IMR-90 (cell line): ENCODE results near the gene MRPS22. TPM values are rescaled to one million over a fixed set of nuclear protein-coding genes. Genes with fewer than 3 reads are reported as not detected.
A peak's percentile ranks its signal among the peaks of the same experiment; 100 is the strongest.

Experiments used
- ATAC-seq: fragments of 200-7000 bp; cut with Tn5 transposase; 2 replicates; pipeline ENCODE4 v1.9.1; 2020; ENCODE audit warnings: low read depth, mild to moderate bottlenecking, moderate library complexity
- BruUV-seq: library from RNA; stranded (reverse); fragments of 400-500 nt; replicated peaks from 2 replicates; lab custom pipeline; 2021; lab: Mats Ljungman, UMichigan
- CTCF ChIA-PET: fragments of 300-600 bp; formaldehyde crosslinking; extraction: SDS; loops from one replicate; lab custom pipeline; 2021; ENCODE audit warnings: antibody characterized with exemption; lab: Yijun Ruan, JAX
- POLR2A ChIA-PET: fragments of 300-600 bp; sonication (Branson Sonifier 250); formaldehyde crosslinking; loops from one replicate; lab custom pipeline; 2022; ENCODE audit warnings: antibody characterized with exemption; ENCODE audit not compliant: unreplicated experiment; lab: Charles Lee
- DNase-seq: peaks from one replicate; pipeline ENCODE4 v3.0.0; 2013
- H2AFZ ChIP-seq: replicated peaks from 2 replicates; pipeline ENCODE3; 2013; ENCODE audit warnings: low read length, mild to moderate bottlenecking; ENCODE audit not compliant: poor library complexity
- H2AK5ac ChIP-seq: 2 replicates; pipeline ENCODE4 v1.6.1; 2013; ENCODE audit warnings: low read depth, low read length, inconsistent platforms
- H2AK9ac ChIP-seq: replicated peaks from 2 replicates; pipeline ENCODE3; 2013; ENCODE audit warnings: mild to moderate bottlenecking, low read depth, low read length, moderate library complexity; ENCODE audit not compliant: poor library complexity
- H2BK120ac ChIP-seq: 2 replicates; pipeline ENCODE4 v1.6.1; 2013; ENCODE audit warnings: low read depth, low read length, inconsistent platforms
- H2BK15ac ChIP-seq: 3 replicates; pipeline ENCODE4 v1.6.1; 2013; ENCODE audit warnings: low read depth, low read length, inconsistent platforms
- H2BK20ac ChIP-seq: 2 replicates; pipeline ENCODE4 v1.6.1; 2013; ENCODE audit warnings: low read depth, mild to moderate bottlenecking, inconsistent platforms, low read length, moderate library complexity
- H2BK5ac ChIP-seq: 2 replicates; pipeline ENCODE4 v1.6.1; 2013; ENCODE audit warnings: mild to moderate bottlenecking, low read depth, low read length, inconsistent platforms; ENCODE audit not compliant: poor library complexity, severe bottlenecking
- H3K14ac ChIP-seq: replicated peaks from 2 replicates; pipeline ENCODE4 v1.6.1; 2013; ENCODE audit warnings: low read depth, low read length, inconsistent platforms
- H3K18ac ChIP-seq: 2 replicates; pipeline ENCODE4 v1.6.1; 2013; ENCODE audit warnings: low read depth, low read length, control low read depth
- H3K23ac ChIP-seq: 2 replicates; pipeline ENCODE4 v1.6.1; 2013; ENCODE audit warnings: low read depth, low read length, inconsistent platforms
- H3K27ac ChIP-seq: 2 replicates; pipeline ENCODE4 v1.5.1; 2013; ENCODE audit warnings: mild to moderate bottlenecking, control low read depth, low read length; ENCODE audit not compliant: insufficient read depth
- H3K27me3 ChIP-seq: 2 replicates; pipeline ENCODE4 v1.6.1; 2013; ENCODE audit warnings: low read length; ENCODE audit not compliant: control insufficient read depth, insufficient read depth
- H3K36me3 ChIP-seq: 2 replicates; pipeline ENCODE4 v1.6.1; 2013; ENCODE audit warnings: low read length, mixed read lengths; ENCODE audit not compliant: control insufficient read depth, insufficient read depth
- H3K4ac ChIP-seq: 2 replicates; pipeline ENCODE4 v1.6.1; 2013; ENCODE audit warnings: low read depth, low read length, inconsistent platforms
- H3K4me1 ChIP-seq: 2 replicates; pipeline ENCODE4 v1.6.1; 2013; ENCODE audit warnings: low read length, mixed read lengths; ENCODE audit not compliant: control insufficient read depth, insufficient read depth
- H3K4me2 ChIP-seq: 2 replicates; pipeline ENCODE4 v1.6.1; 2013; ENCODE audit warnings: low read depth, mild to moderate bottlenecking, control low read depth, low read length, moderate library complexity
- H3K4me3 ChIP-seq: 2 replicates; pipeline ENCODE4 v1.5.1; 2013; ENCODE audit warnings: low read depth, mild to moderate bottlenecking, control low read depth, low read length, moderate library complexity; ENCODE audit not compliant: insufficient read depth
- H3K56ac ChIP-seq: 2 replicates; pipeline ENCODE4 v1.6.1; 2013; ENCODE audit warnings: low read length, inconsistent platforms; ENCODE audit not compliant: insufficient read depth; ENCODE audit errors: extremely low read depth
- H3K79me1 ChIP-seq, 2 experiments: 2 replicates each; pipeline ENCODE4 v1.6.1; 2013; ENCODE audit warnings: low read length in 2 of 2, inconsistent platforms in 1 of 2, low read depth in 1 of 2
- H3K9ac ChIP-seq: 2 replicates; pipeline ENCODE4 v1.6.1; 2013; ENCODE audit warnings: low read depth, low read length, control low read depth
- H3K9me1 ChIP-seq: 2 replicates; pipeline ENCODE4 v1.6.1; 2013; ENCODE audit warnings: low read length, inconsistent platforms; ENCODE audit not compliant: insufficient read depth
- H3K9me3 ChIP-seq: 2 replicates; pipeline ENCODE4 v1.6.1; 2013; ENCODE audit warnings: low read length; ENCODE audit not compliant: control insufficient read depth, insufficient read depth
- H4K20me1 ChIP-seq: 2 replicates; pipeline ENCODE4 v1.6.1; 2013; ENCODE audit warnings: low read length, inconsistent platforms; ENCODE audit not compliant: insufficient read depth
- H4K5ac ChIP-seq: 2 replicates; pipeline ENCODE4 v1.6.1; 2013; ENCODE audit warnings: mild to moderate bottlenecking, low read depth, low read length, control low read depth
- H4K8ac ChIP-seq, 2 experiments: 2 replicates each; pipeline ENCODE4 v1.6.1; 2013; ENCODE audit warnings: low read depth in 2 of 2, low read length in 2 of 2, control low read depth in 1 of 2, inconsistent platforms in 1 of 2
- H4K91ac ChIP-seq: 2 replicates; pipeline ENCODE4 v1.6.1; 2013; ENCODE audit warnings: low read depth, low read length, inconsistent platforms; ENCODE audit not compliant: insufficient read depth
- CEBPB ChIP-seq: IDR thresholded peaks from 2 replicates; pipeline ENCODE4 v1.6.1; 2012; ENCODE audit warnings: low read depth, low read length, improper control_type of control experiment
- SMC3 ChIP-seq: fragments of 150-350 bp; IDR thresholded peaks from 2 replicates; pipeline ENCODE4 v1.6.1; 2016; ENCODE audit warnings: low read depth, mild to moderate bottlenecking, antibody characterized with exemption, low read length, moderate library complexity
- WGBS, 2 experiments: methylation state at CpG; one replicate each; pipeline versions ENCODE4 v1.1.5 to v1.1.7; 2013; ENCODE audit warnings: missing lambda C conversion rate in 2 of 2; ENCODE audit not compliant: insufficient read length in 1 of 2; ENCODE audit errors: extremely low coverage in 2 of 2; 5-methylcytosine and 5-hydroxymethylcytosine counted together
- dilution Hi-C: fragments of 300-500 bp; cut with HindIII; formaldehyde crosslinking; loops from one replicate; pipeline ENCODE4 v1.14.3; 2018; ENCODE audit warnings: low sequenced_read_pairs; ENCODE audit not compliant: unreplicated experiment
- in situ Hi-C: fragments of 300-500 bp; cut with MboI; formaldehyde crosslinking; loops from 3 replicates; pipeline ENCODE4 v1.14.3; 2019; ENCODE audit warnings: low sequenced_read_pairs, inconsistent platforms, mixed read lengths
- intact Hi-C: fragments of 100-400 bp; cut with micrococcal nuclease; formaldehyde crosslinking; loops from 2 replicates; pipeline ENCODE4 v1.10.0; 2022
- polyA plus RNA-seq, 3 experiments: library from polyadenylated mRNA; depleted of rRNA; stranded (reverse); fragments of >200 nt; gene quantifications; 2 replicates each; pipeline ENCODE4 v1.2.3, GENCODE V29; 2012; ENCODE audit warnings: low replicate concordance in 1 of 3
- total RNA-seq: library from RNA; depleted of rRNA; stranded (reverse); fragments of >200 nt; gene quantifications from 2 replicates; pipeline ENCODE4 v1.2.3, GENCODE V29; 2012

The MRPS22 gene
- total and polyA plus RNA-seq, 2 of the 4 experiments (the other 2 are of a cell fraction), result 54.5 to 72.4 TPM

- H4K20me1 ChIP-seq, result no peaks in the 10 kb centered on the region
- no peak overlapping the region for H4K5ac ChIP-seq
- TF ChIP-seq SMC3 (no peak), CEBPB (peak; percentile 92)
- H3K9me3 ChIP-seq, result no peaks in the 10 kb centered on the region
- H3K27ac ChIP-seq, result no peak overlapping the region
- H2AFZ ChIP-seq, result no peak overlapping the region
- H3K79me1 ChIP-seq, result no peaks in the 10 kb centered on the region; a peak in 1 of 4 replicates
- H4K8ac ChIP-seq, result peak overlapping the region in 1 of 2 experiments; percentile 37; a peak in 1 of 4 replicates
- H3K14ac ChIP-seq, result no peak overlapping the region
- BruUV-seq, result no TSS peak
- in situ Hi-C loops (no loop called here), dilution Hi-C loops (no loop called here), intact Hi-C loops (no loop called here)
- H3K4me1 ChIP-seq, result peaks cover 37% of the 10 kb centered on the region
- ChIA-PET POLR2A (no interaction called here), CTCF (no interaction called here)
- no peaks in the 10 kb centered on the region for H3K36me3 ChIP-seq
- no peak overlapping the region; the same call in 1 of the 2 replicates for H2AK5ac ChIP-seq
- no peak overlapping the region for H3K4me2 ChIP-seq
- peak overlapping the region; percentile 71; the same call in 1 of the 2 replicates for H3K4ac ChIP-seq
- no CpG with 5 or more reads among the region's 3 CpGs for WGBS, 2 experiments
- peak overlapping the region; percentile 96 for H2BK120ac ChIP-seq
- no peak overlapping the region for H3K9ac ChIP-seq
- DNase-seq (no peak), ATAC-seq (no peak)
- H3K56ac ChIP-seq, result no peak overlapping the region
- peaks cover 44% of the 10 kb centered on the region for H3K9me1 ChIP-seq
- H2BK5ac ChIP-seq, result no peak overlapping the region
- H2AK9ac ChIP-seq, result no peak overlapping the region
- H3K27me3 ChIP-seq, result no peaks in the 10 kb centered on the region
- H3K4me3 ChIP-seq, result no peak overlapping the region
- peak overlapping the region; percentile 15; the same call in 1 of the 2 replicates for H3K18ac ChIP-seq
- H2BK15ac ChIP-seq, result peak overlapping the region; percentile 99; the same call in 2 of the 3 replicates
- H2BK20ac ChIP-seq, result peak overlapping the region; percentile 65
- peak overlapping the region; percentile 99; the same call in 1 of the 2 replicates for H4K91ac ChIP-seq
- peak overlapping the region; percentile 8; the same call in 1 of the 2 replicates for H3K23ac ChIP-seq
Measured at GRCh38 chr3:139304383-139304782, 39.4 kb upstream of the MRPS22 start.
